HG03342 (cell line): ENCODE measurements around the gene C2orf66.

Experiments used
- ATAC-seq: cut with Tn5 transposase; IDR thresholded peaks from one replicate; pipeline ENCODE4 v1.9.1; 2021; ENCODE audit warnings: mild to moderate bottlenecking, moderate library complexity; ENCODE audit not compliant: unreplicated experiment

C2orf66 gene

GRCh38 chr2:196767101-196767500 is 42.1 kb downstream of the C2orf66 start:
- ATAC-seq, result no peak

GRCh38 chr2:196759378-196759706 is 49.8 kb downstream of the C2orf66 start:
- ATAC-seq, result no peak

GRCh38 chr2:196758474-196759377 is 50.4 kb downstream of the C2orf66 start:
- no peak for ATAC-seq
